HEK293 (cell line): ENCODE results near the gene C19orf73.

ENCODE experiments used
- CTCF ChIA-PET: fragments of 350-600 bp; formaldehyde crosslinking; extraction: SDS; loops from one replicate; lab custom pipeline; 2021; ENCODE audit warnings: antibody characterized with exemption; lab: Yijun Ruan, JAX
- POLR2A ChIA-PET: fragments of 300-600 bp; formaldehyde crosslinking; extraction: SDS; loops from one replicate; lab custom pipeline; 2020; ENCODE audit warnings: antibody characterized with exemption, inconsistent platforms; lab: Yijun Ruan, JAX
- H3K27ac ChIP-seq: fragments of 200-500 bp; sonication (Bioruptor generic); 2 replicates; pipeline ENCODE4 v1.5.1; 2014; ENCODE audit warnings: low read depth, low read length, control low read depth, inconsistent platforms; ENCODE audit errors: extremely low read depth
- H3K36me3 ChIP-seq, 2 experiments: fragments of 200-500 bp in 1 of 2; sonication (Bioruptor generic) in 1 of 2; 1 replicate in 1 of 2; 2 replicates in 1 of 2; pipeline ENCODE4 v1.5.1; 2014 to 2017; ENCODE audit warnings: inconsistent platforms in 2 of 2, low read length in 2 of 2; ENCODE audit not compliant: control insufficient read depth in 2 of 2, insufficient read depth in 1 of 2
- H3K4me1 ChIP-seq: fragments of 200-500 bp; sonication (Bioruptor generic); 2 replicates; pipeline ENCODE4 v1.5.1; 2014; ENCODE audit warnings: mild to moderate bottlenecking, low read length, inconsistent platforms; ENCODE audit not compliant: control insufficient read depth, insufficient read depth
- H3K4me3 ChIP-seq: 2 replicates; pipeline ENCODE4 v1.5.1; 2011; ENCODE audit warnings: low read depth, mild to moderate bottlenecking, control low read depth, low read length, moderate library complexity
- H3K9me3 ChIP-seq: fragments of 200-500 bp; sonication (Bioruptor generic); 2 replicates; pipeline ENCODE4 v1.5.1; 2014; ENCODE audit warnings: low read depth, low read length, inconsistent platforms; ENCODE audit not compliant: control insufficient read depth, insufficient read depth
- KLF10 ChIP-seq: fragments of 450-650 bp; IDR thresholded peaks from 2 replicates; pipeline ENCODE4 v1.5.1; 2018; ENCODE audit warnings: missing biosample characterization, mild to moderate bottlenecking, missing genetic modification characterization
- KLF16 ChIP-seq: fragments of 450-650 bp; formaldehyde crosslinking; IDR thresholded peaks from 2 replicates; pipeline ENCODE4 v1.5.1; 2017; ENCODE audit warnings: missing biosample characterization, missing genetic modification characterization
- PRDM2 ChIP-seq: fragments of 450-650 bp; formaldehyde crosslinking; IDR thresholded peaks from 2 replicates; pipeline ENCODE4 v1.5.1; 2016; ENCODE audit warnings: missing biosample characterization, missing genetic modification characterization, borderline replicate concordance
- WT1 ChIP-seq: fragments of 450-650 bp; formaldehyde crosslinking; IDR thresholded peaks from 2 replicates; pipeline ENCODE4 v1.5.1; 2016; ENCODE audit warnings: missing biosample characterization, missing genetic modification characterization
- ZBTB26 ChIP-seq: fragments of 450-650 bp; formaldehyde crosslinking; optimal IDR thresholded peaks from 2 replicates; pipeline ENCODE3; 2016; ENCODE audit warnings: missing biosample characterization, mild to moderate bottlenecking, missing genetic modification characterization
- ZBTB48 ChIP-seq: fragments of 450-650 bp; formaldehyde crosslinking; IDR thresholded peaks from 2 replicates; pipeline ENCODE4 v1.5.1; 2016; ENCODE audit warnings: missing biosample characterization, missing genetic modification characterization
- ZFP37 ChIP-seq: fragments of 450-650 bp; formaldehyde crosslinking; IDR thresholded peaks from 2 replicates; pipeline ENCODE4 v1.5.1; 2016; ENCODE audit warnings: missing biosample characterization, missing genetic modification characterization
- ZIC2 ChIP-seq: fragments of 450-650 bp; formaldehyde crosslinking; IDR thresholded peaks from 2 replicates; pipeline ENCODE4 v1.5.1; 2016; ENCODE audit warnings: missing biosample characterization, missing genetic modification characterization
- ZNF138 ChIP-seq: fragments of 450-650 bp; formaldehyde crosslinking; IDR thresholded peaks from 2 replicates; pipeline ENCODE4 v1.5.1; 2016; ENCODE audit warnings: missing biosample characterization, missing genetic modification characterization, borderline replicate concordance
- ZNF184 ChIP-seq: fragments of 450-650 bp; IDR thresholded peaks from 2 replicates; pipeline ENCODE4 v1.5.1; 2018; ENCODE audit warnings: missing biosample characterization, mild to moderate bottlenecking, missing genetic modification characterization
- ZNF2 ChIP-seq: fragments of 450-650 bp; formaldehyde crosslinking; IDR thresholded peaks from 2 replicates; pipeline ENCODE4 v1.5.1; 2016; ENCODE audit warnings: missing biosample characterization, missing genetic modification characterization
- ZNF202 ChIP-seq: fragments of 450-650 bp; formaldehyde crosslinking; IDR thresholded peaks from 2 replicates; pipeline ENCODE4 v1.5.1; 2016; ENCODE audit warnings: missing biosample characterization, missing genetic modification characterization, borderline replicate concordance
- ZNF239 ChIP-seq: fragments of 450-650 bp; formaldehyde crosslinking; IDR thresholded peaks from 2 replicates; pipeline ENCODE4 v1.5.1; 2016; ENCODE audit warnings: missing biosample characterization, missing genetic modification characterization
- ZNF366 ChIP-seq: fragments of 450-650 bp; formaldehyde crosslinking; conservative IDR thresholded peaks from 2 replicates; pipeline ENCODE4 v1.5.1; 2016; ENCODE audit warnings: missing biosample characterization, missing genetic modification characterization
- ZNF394 ChIP-seq: fragments of 450-650 bp; formaldehyde crosslinking; IDR thresholded peaks from 2 replicates; pipeline ENCODE4 v1.5.1; 2016; ENCODE audit warnings: missing biosample characterization, missing genetic modification characterization, mild to moderate bottlenecking, moderate library complexity, borderline replicate concordance
- ZNF398 ChIP-seq: fragments of 450-650 bp; formaldehyde crosslinking; IDR thresholded peaks from 2 replicates; pipeline ENCODE4 v1.5.1; 2017; ENCODE audit warnings: missing biosample characterization, missing genetic modification characterization
- ZNF501 ChIP-seq: fragments of 450-650 bp; formaldehyde crosslinking; IDR thresholded peaks from 2 replicates; pipeline ENCODE4 v1.5.1; 2016; ENCODE audit warnings: missing biosample characterization, missing genetic modification characterization
- ZNF596 ChIP-seq: fragments of 450-650 bp; IDR thresholded peaks from 2 replicates; pipeline ENCODE4 v1.5.0; 2018; ENCODE audit warnings: missing biosample characterization, mild to moderate bottlenecking, missing genetic modification characterization, moderate library complexity
- ZNF629 ChIP-seq: fragments of 450-650 bp; formaldehyde crosslinking; IDR thresholded peaks from 2 replicates; pipeline ENCODE4 v1.5.1; 2017; ENCODE audit warnings: missing biosample characterization, missing genetic modification characterization
- ZNF704 ChIP-seq: fragments of 450-650 bp; formaldehyde crosslinking; IDR thresholded peaks from 2 replicates; pipeline ENCODE4 v1.5.1; 2016; ENCODE audit warnings: missing biosample characterization, missing genetic modification characterization
- ZSCAN4 ChIP-seq: fragments of 450-650 bp; formaldehyde crosslinking; IDR thresholded peaks from 2 replicates; pipeline ENCODE4 v1.5.1; 2017; ENCODE audit warnings: missing biosample characterization, missing genetic modification characterization
- TF ChIP-seq, protein P1 (sequence below): fragments of 450-650 bp; formaldehyde crosslinking; IDR thresholded peaks from 2 replicates; pipeline ENCODE4 v1.5.1; 2016; ENCODE audit warnings: missing biosample characterization, missing genetic modification characterization

The C19orf73 gene

DNA sequence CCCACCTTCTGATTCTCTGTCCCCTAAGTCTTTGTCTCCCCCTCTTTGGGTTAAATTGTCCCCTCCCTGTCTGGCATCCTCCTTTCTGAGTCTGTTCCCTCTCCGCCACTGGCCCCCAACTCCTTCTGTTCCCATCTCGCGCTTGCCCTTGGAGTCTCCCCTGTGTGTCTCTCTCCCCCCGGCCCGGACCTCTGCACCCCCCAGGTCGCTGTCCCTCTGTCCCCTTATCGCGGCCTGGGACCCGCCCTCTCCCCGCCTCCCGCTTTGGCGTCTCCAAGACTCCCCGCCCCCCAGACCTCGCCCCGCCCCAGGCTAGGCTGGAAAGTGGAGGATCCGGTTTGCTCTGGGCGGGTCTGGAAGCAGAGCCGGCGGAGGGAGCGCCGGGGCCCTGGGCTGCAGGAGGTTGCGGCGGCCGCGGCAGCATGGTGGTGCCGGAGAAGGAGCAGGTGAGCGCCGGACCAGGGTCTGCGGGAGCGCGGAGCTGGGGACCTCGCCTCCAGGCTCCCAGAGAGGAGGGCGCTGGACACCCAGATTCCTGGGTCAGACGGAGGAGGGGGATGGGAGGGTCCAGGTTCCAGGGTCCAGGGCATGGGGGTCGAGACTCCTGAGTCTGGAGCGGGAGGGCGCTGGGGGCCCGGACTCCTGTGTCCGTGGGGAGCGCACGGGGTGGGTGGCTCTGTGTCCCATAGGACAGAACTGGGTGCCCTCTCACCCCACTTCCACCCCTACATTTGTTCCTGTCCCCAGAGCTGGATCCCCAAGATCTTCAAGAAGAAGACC lies 38.7 kb upstream of the C19orf73 start, which contains the start of gene TRPM4 (continued):
- TF ChIP-seq, protein P1, sequence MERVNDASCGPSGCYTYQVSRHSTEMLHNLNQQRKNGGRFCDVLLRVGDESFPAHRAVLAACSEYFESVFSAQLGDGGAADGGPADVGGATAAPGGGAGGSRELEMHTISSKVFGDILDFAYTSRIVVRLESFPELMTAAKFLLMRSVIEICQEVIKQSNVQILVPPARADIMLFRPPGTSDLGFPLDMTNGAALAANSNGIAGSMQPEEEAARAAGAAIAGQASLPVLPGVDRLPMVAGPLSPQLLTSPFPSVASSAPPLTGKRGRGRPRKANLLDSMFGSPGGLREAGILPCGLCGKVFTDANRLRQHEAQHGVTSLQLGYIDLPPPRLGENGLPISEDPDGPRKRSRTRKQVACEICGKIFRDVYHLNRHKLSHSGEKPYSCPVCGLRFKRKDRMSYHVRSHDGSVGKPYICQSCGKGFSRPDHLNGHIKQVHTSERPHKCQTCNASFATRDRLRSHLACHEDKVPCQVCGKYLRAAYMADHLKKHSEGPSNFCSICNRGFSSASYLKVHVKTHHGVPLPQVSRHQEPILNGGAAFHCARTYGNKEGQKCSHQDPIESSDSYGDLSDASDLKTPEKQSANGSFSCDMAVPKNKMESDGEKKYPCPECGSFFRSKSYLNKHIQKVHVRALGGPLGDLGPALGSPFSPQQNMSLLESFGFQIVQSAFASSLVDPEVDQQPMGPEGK, result peak; percentile 74
- TF ChIP-seq ZNF202 (tag by site-specific recombination) (no peak), ZIC2 (0 out of 2 replicates have a peak, but pooled peaks have one; percentile 5), ZSCAN4 (tag by site-specific recombination) (no peak), ZNF596 (tag by site-specific recombination) (no peak), ZFP37 (tag by site-specific recombination) (no peak), WT1 (no peak), ZBTB26 (peak; percentile 55), ZNF501 (tag by site-specific recombination) (peak; percentile 61; the same call in 1 of the 2 replicates)
- TF ChIP-seq, all 188 proteins: peak for 41

DNA sequence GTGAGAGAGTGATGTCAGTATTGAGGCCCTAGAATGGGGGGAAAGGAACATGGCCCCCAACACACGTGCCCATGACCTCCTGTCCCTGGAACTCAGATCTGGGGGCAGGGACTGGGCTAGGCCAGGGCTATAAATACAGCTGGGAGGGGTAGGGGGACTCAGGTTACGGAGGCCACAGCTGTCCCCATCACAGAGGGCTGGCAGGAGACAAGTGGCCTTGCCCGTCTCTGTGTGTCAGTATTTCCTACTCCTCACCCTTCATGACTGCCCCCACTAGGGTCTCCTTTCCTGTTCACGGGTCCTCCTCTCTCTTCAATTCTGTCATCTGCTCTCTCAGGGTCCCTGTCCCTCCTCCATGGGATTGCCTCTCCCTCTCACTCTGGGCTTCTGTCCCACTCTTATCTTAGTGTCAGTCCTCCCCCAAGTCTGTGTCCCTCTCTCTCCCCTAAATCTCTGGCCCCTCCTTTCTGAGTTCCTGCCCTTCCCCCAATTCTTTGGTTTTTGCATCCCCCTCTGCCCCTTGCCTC lies 36.9 kb upstream of the C19orf73 start:
- ChIA-PET CTCF (interaction anchor here (0.7 to 1.3 kb wide), 3 partner anchors 10 to 69 kb away, joined by 3 to 6 read pairs (median 4); no protein-coding TSS in a partner anchor), POLR2A (interaction anchor here (0.6 kb wide), 1 partner anchor 28 kb away, joined by 3 read pairs; no protein-coding TSS in a partner anchor)
- Histone ChIP-seq H3K4me3 (no peak overlapping the region), H3K9me3 (no peaks in the 10 kb centered on the region), H3K27ac (no peak overlapping the region), H3K4me1 (peaks cover 7% of the 10 kb centered on the region), H3K36me3 (no peaks in the 10 kb centered on the region)
- TF ChIP-seq ZNF629 (no peak), ZNF239 (no peak), ZNF398 (peak; percentile 85), KLF10 (tag by site-specific recombination) (no peak), ZBTB48 (tag by site-specific recombination) (no peak), ZNF704 (tag by site-specific recombination) (no peak), ZNF2 (tag by site-specific recombination) (no peak), ZNF184 (tag by site-specific recombination) (no peak), ZNF366 (tag by site-specific recombination) (0 out of 2 replicates have a peak, but pooled peaks have one; percentile 28), PRDM2 (tag by site-specific recombination) (no peak), ZNF138 (tag by site-specific recombination) (no peak), KLF16 (tag by site-specific recombination) (no peak), ZNF394 (tag by site-specific recombination) (no peak)
